Measurements from ENCODE around the gene RAD1.

RAD1 gene

DNA sequence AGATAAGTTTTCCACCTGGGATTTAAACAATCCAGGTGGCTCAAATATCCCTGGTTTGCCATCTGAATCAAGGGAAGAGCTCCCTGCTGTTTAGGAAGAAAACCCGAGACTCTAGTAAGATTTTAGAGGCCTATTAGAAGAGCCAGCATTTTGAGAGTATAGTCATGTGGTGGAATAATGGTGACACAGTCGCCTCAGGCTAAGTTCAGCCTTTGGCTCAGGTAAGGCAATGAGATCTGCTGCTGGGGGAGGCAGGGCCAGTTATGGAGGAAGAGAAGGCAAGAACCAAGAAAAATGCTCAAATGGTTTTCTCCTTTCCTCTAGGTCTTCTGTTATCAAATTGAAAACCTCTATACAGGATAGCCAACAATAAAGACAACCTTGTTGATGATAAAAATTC is 16.2 kb downstream of the RAD1 start:
- no peak overlapping the region for H3K27ac ChIP-seq (replicated peaks; ENCODE audit: low read length)

DNA sequence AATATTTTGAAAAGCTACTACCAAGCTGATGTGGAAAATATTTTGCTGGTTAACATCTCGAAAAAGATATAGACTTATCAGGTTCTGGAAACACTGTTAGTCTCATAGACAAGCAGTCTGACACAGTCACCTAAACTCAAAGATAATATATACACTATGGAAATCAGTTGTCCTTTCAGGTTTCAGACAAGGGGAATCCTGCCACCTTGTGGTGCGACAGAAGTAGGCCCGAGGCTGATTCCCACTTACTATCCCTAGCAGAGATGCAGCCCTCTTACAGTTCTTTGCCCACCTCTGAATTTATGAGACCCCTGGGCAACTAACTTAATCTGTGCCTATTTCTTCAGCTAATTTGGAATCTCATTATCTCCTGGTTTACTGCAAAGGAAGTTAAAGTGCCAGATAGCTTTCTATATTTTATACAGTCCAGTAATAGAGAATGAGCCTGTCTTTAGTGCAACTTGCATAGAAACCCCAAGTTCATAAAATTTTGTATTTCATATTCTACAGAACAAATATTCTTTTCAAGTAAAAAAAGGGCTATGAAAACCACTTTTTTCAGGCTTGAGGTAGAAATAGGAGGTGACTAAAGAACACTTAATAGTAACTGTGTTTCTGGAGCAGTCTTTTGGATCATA is 16.9 kb downstream of the RAD1 start:
- H3K27ac ChIP-seq (replicated peaks; ENCODE audit: low read length): no peak overlapping the region
- no peak overlapping the region for H2AK5ac ChIP-seq (ENCODE audit: low read depth, low read length)
- H3K79me1 ChIP-seq (ENCODE audit: low read depth, low read length): no peaks in the 10 kb centered on the region
- H3K4me3 ChIP-seq (ENCODE audit: low read length in 2 of 2): no peak overlapping the region
- H3K9me3 ChIP-seq (replicated peaks in 1 of 2; ENCODE audit: control insufficient read depth in 2 of 2, insufficient read depth in 1 of 2, low read depth in 1 of 2, low read length in 2 of 2): no peaks in the 10 kb centered on the region
- no peak overlapping the region for H2BK12ac ChIP-seq (ENCODE audit: low read length)
- no peak overlapping the region for H3K23ac ChIP-seq (ENCODE audit: low read depth, low read length, poor library complexity)
- no peaks in the 10 kb centered on the region for H3K27me3 ChIP-seq (ENCODE audit: control insufficient read depth in 3 of 3, insufficient read depth in 3 of 3, low read depth in 1 of 3, low read length in 3 of 3)
- no peak overlapping the region for H2AFZ ChIP-seq (ENCODE audit: low read length)
- H3K36me3 ChIP-seq (replicated peaks in 1 of 2; ENCODE audit: control insufficient read depth in 2 of 2, insufficient read depth in 2 of 2, low read length in 2 of 2): peaks cover 3 to 18% of the 10 kb centered on the region in 2 donors
- H3K4ac ChIP-seq (ENCODE audit: low read length): no peak overlapping the region
- no peaks in the 10 kb centered on the region for H3K4me1 ChIP-seq (ENCODE audit: control insufficient read depth in 2 of 2, insufficient read depth in 1 of 2, low read depth in 1 of 2, low read length in 2 of 2)
- H3K4me2 ChIP-seq (ENCODE audit: insufficient read depth, low read length, poor library complexity, severe bottlenecking): no peak overlapping the region
- H3K14ac ChIP-seq (ENCODE audit: low read length): no peak overlapping the region
- no peak overlapping the region for H4K8ac ChIP-seq (ENCODE audit: low read depth, low read length)
- H2BK5ac ChIP-seq (ENCODE audit: low read length): no peak overlapping the region
- WGBS, 2 donors (ENCODE audit: extremely low coverage in 2 of 2, insufficient read length in 2 of 2, insufficient replicate concordance in 1 of 2): no CpG with 5 or more reads among the region's 3 CpGs
- no peak overlapping the region for H4K91ac ChIP-seq (ENCODE audit: low read depth, low read length, poor library complexity)
- no peak overlapping the region for H3K18ac ChIP-seq (ENCODE audit: low read length)
- peak; percentile 51 for DNase-seq (ENCODE audit: low spot score)
- H2BK15ac ChIP-seq (ENCODE audit: low read length): no peak overlapping the region
- no peak overlapping the region for H2BK120ac ChIP-seq (ENCODE audit: low read depth, low read length)
- no peak overlapping the region for H3K9ac ChIP-seq (ENCODE audit: low read depth, low read length, poor library complexity)

More for the DNA sequence above, 16.2 kb downstream of the RAD1 start:
- no peak overlapping the region for H3K18ac ChIP-seq (ENCODE audit: low read length)
- H2BK12ac ChIP-seq (ENCODE audit: low read length): no peak overlapping the region
- H3K4me3 ChIP-seq (ENCODE audit: low read length in 2 of 2): no peak overlapping the region
- no peaks in the 10 kb centered on the region for H3K79me1 ChIP-seq (ENCODE audit: low read depth, low read length)
- no peak overlapping the region for H2AK5ac ChIP-seq (ENCODE audit: low read depth, low read length)
- no peak overlapping the region for H3K4me2 ChIP-seq (ENCODE audit: insufficient read depth, low read length, poor library complexity, severe bottlenecking)
- no peak overlapping the region for H3K4ac ChIP-seq (ENCODE audit: low read length)
- H4K91ac ChIP-seq (ENCODE audit: low read depth, low read length, poor library complexity): no peak overlapping the region
- H3K36me3 ChIP-seq (replicated peaks in 1 of 2; ENCODE audit: control insufficient read depth in 2 of 2, insufficient read depth in 2 of 2, low read length in 2 of 2): peaks cover 3 to 24% of the 10 kb centered on the region in 2 donors
- H3K27me3 ChIP-seq (ENCODE audit: control insufficient read depth in 3 of 3, insufficient read depth in 3 of 3, low read depth in 1 of 3, low read length in 3 of 3): no peaks in the 10 kb centered on the region
- H3K14ac ChIP-seq (ENCODE audit: low read length): no peak overlapping the region
- no peaks in the 10 kb centered on the region for H3K4me1 ChIP-seq (ENCODE audit: control insufficient read depth in 2 of 2, insufficient read depth in 1 of 2, low read depth in 1 of 2, low read length in 2 of 2)
- H2BK120ac ChIP-seq (ENCODE audit: low read depth, low read length): no peak overlapping the region
- DNase-seq (ENCODE audit: low spot score): no peak
- WGBS, 2 donors (ENCODE audit: extremely low coverage in 2 of 2, insufficient read length in 2 of 2, insufficient replicate concordance in 1 of 2): no CpG with 5 or more reads among the region's 2 CpGs
- no peak overlapping the region for H2BK5ac ChIP-seq (ENCODE audit: low read length)
- H3K23ac ChIP-seq (ENCODE audit: low read depth, low read length, poor library complexity): no peak overlapping the region
- H3K9ac ChIP-seq (ENCODE audit: low read depth, low read length, poor library complexity): no peak overlapping the region
- no peak overlapping the region for H4K8ac ChIP-seq (ENCODE audit: low read depth, low read length)
- H2AFZ ChIP-seq (ENCODE audit: low read length): no peak overlapping the region
- H2BK15ac ChIP-seq (ENCODE audit: low read length): no peak overlapping the region
- no peaks in the 10 kb centered on the region for H3K9me3 ChIP-seq (replicated peaks in 1 of 2; ENCODE audit: control insufficient read depth in 2 of 2, insufficient read depth in 1 of 2, low read depth in 1 of 2, low read length in 2 of 2)

DNA sequence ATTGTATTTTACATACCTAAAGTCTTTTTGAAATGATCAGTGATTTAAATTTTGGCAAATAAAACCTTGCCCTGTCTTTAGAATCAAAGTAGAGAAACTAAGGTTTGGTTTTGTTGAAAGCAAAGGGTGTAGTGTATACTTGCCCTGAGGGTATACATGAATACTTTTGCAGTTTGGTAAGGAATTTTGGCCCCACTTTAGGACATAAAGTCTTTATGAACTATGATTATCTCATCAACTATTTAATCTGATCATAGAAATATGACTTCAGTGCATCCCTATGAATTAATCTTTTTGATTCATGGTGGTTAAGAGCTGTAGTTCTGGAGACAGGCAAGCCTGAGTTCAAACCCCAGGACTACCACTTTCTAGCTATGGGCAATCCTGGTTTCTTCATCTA is 17.7 kb downstream of the RAD1 start:
- H4K8ac ChIP-seq (ENCODE audit: low read depth, low read length): no peak overlapping the region
- no peak overlapping the region for H3K23ac ChIP-seq (ENCODE audit: low read depth, low read length, poor library complexity)
- no peak overlapping the region for H3K27ac ChIP-seq (replicated peaks; ENCODE audit: low read length)
- no peak overlapping the region for H3K4ac ChIP-seq (ENCODE audit: low read length)
- peaks cover 3 to 13% of the 10 kb centered on the region in 2 donors for H3K36me3 ChIP-seq (replicated peaks in 1 of 2; ENCODE audit: control insufficient read depth in 2 of 2, insufficient read depth in 2 of 2, low read length in 2 of 2)
- H3K79me1 ChIP-seq (ENCODE audit: low read depth, low read length): no peaks in the 10 kb centered on the region
- H2BK5ac ChIP-seq (ENCODE audit: low read length): no peak overlapping the region
- H2BK12ac ChIP-seq (ENCODE audit: low read length): no peak overlapping the region
- no peak overlapping the region for H3K4me2 ChIP-seq (ENCODE audit: insufficient read depth, low read length, poor library complexity, severe bottlenecking)
- no peak overlapping the region for H3K14ac ChIP-seq (ENCODE audit: low read length)
- no peak overlapping the region for H2BK120ac ChIP-seq (ENCODE audit: low read depth, low read length)
- no peak overlapping the region for H3K9ac ChIP-seq (ENCODE audit: low read depth, low read length, poor library complexity)
- no peak overlapping the region for H3K4me3 ChIP-seq (ENCODE audit: low read length in 2 of 2)
- no peaks in the 10 kb centered on the region for H3K4me1 ChIP-seq (ENCODE audit: control insufficient read depth in 2 of 2, insufficient read depth in 1 of 2, low read depth in 1 of 2, low read length in 2 of 2)
- H3K18ac ChIP-seq (ENCODE audit: low read length): no peak overlapping the region
- DNase-seq (ENCODE audit: low spot score): no peak
- H3K9me3 ChIP-seq (replicated peaks in 1 of 2; ENCODE audit: control insufficient read depth in 2 of 2, insufficient read depth in 1 of 2, low read depth in 1 of 2, low read length in 2 of 2): no peaks in the 10 kb centered on the region
- H4K91ac ChIP-seq (ENCODE audit: low read depth, low read length, poor library complexity): no peak overlapping the region
- H2BK15ac ChIP-seq (ENCODE audit: low read length): no peak overlapping the region
- H2AFZ ChIP-seq (ENCODE audit: low read length): no peak overlapping the region
- no peaks in the 10 kb centered on the region for H3K27me3 ChIP-seq (ENCODE audit: control insufficient read depth in 3 of 3, insufficient read depth in 3 of 3, low read depth in 1 of 3, low read length in 3 of 3)
- no peak overlapping the region for H2AK5ac ChIP-seq (ENCODE audit: low read depth, low read length)

DNA sequence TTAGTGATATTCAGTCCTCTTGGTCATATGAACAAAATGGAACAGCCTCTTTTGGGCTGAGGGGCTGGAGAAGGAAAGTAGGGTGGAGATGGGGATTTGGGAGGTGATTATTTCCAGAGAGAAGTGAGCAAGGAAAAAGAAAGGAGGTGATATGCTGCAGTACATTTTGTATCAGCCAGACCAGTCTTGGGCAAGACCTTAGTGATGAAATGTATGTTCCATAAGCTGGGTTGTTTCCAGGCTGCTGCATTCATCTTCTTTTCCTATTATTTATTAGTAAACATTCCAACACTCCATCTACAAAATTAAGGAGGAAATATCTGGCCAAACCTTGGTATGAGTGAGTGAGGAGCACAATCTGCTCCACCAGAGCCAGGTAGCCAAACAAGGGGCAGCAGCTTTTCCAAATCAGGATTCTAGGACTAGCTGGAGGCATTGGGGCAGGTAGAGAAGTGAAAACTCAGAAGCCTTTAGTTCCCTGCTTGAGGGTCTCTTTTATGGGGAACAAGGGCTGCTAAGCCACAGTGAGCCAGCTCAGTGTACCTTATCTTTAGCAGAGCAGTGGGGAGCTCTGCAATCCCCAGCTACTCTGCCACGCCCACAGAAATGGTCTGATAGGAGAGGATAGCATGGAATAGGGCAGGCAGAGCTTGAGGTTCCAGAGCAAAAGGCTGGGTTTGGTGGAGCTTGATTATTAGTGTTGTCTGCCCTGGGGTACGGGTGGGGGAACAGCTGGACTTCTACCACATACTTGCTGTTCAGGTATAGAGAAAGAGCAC is 19.5 kb downstream of the RAD1 start:
- Histone ChIP-seq H3K23ac (ENCODE audit: low read depth, low read length, poor library complexity) (no peak overlapping the region), H3K9me3 (replicated peaks in 1 of 2; ENCODE audit: control insufficient read depth in 2 of 2, insufficient read depth in 1 of 2, low read depth in 1 of 2, low read length in 2 of 2) (no peaks in the 10 kb centered on the region), H2AK5ac (ENCODE audit: low read depth, low read length) (no peak overlapping the region), H3K79me1 (ENCODE audit: low read depth, low read length) (no peaks in the 10 kb centered on the region), H3K14ac (ENCODE audit: low read length) (no peak overlapping the region), H3K9ac (ENCODE audit: low read depth, low read length, poor library complexity) (no peak overlapping the region), H3K27me3 (ENCODE audit: control insufficient read depth in 3 of 3, insufficient read depth in 3 of 3, low read depth in 1 of 3, low read length in 3 of 3) (no peaks in the 10 kb centered on the region), H2BK15ac (ENCODE audit: low read length) (no peak overlapping the region), H3K27ac (replicated peaks; ENCODE audit: low read length) (no peak overlapping the region), H3K36me3 (replicated peaks in 1 of 2; ENCODE audit: control insufficient read depth in 2 of 2, insufficient read depth in 2 of 2, low read length in 2 of 2) (peaks cover 2 to 5% of the 10 kb centered on the region in 2 donors), H3K4me1 (ENCODE audit: control insufficient read depth in 2 of 2, insufficient read depth in 1 of 2, low read depth in 1 of 2, low read length in 2 of 2) (no peaks in the 10 kb centered on the region), H3K18ac (ENCODE audit: low read length) (no peak overlapping the region), H2AFZ (ENCODE audit: low read length) (no peak overlapping the region), H2BK120ac (ENCODE audit: low read depth, low read length) (no peak overlapping the region), H3K4me2 (ENCODE audit: insufficient read depth, low read length, poor library complexity, severe bottlenecking) (no peak overlapping the region), H3K4ac (ENCODE audit: low read length) (no peak overlapping the region), H3K4me3 (ENCODE audit: low read length in 2 of 2) (no peak overlapping the region), H4K8ac (ENCODE audit: low read depth, low read length) (no peak overlapping the region), H2BK12ac (ENCODE audit: low read length) (no peak overlapping the region), H2BK5ac (ENCODE audit: low read length) (no peak overlapping the region), H4K91ac (ENCODE audit: low read depth, low read length, poor library complexity) (no peak overlapping the region)
- WGBS, 2 donors (ENCODE audit: extremely low coverage in 2 of 2, insufficient read length in 2 of 2, insufficient replicate concordance in 1 of 2): no CpG with 5 or more reads among the region's 2 CpGs
- no peak for DNase-seq (ENCODE audit: low spot score)

Measured in neuronal stem cell (in vitro differentiated cells).